SIG-M5 treated with dmso at 0.1 percent for 504 hours (cell line): ENCODE data around the gene PRSS21.

ENCODE experiments used
- DNase-seq: peaks from one replicate; lab custom pipeline; 2025; ENCODE audit not compliant: unreplicated experiment; lab: John Stamatoyannopoulos, UW

PRSS21 gene, protein sequence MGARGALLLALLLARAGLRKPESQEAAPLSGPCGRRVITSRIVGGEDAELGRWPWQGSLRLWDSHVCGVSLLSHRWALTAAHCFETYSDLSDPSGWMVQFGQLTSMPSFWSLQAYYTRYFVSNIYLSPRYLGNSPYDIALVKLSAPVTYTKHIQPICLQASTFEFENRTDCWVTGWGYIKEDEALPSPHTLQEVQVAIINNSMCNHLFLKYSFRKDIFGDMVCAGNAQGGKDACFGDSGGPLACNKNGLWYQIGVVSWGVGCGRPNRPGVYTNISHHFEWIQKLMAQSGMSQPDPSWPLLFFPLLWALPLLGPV

GRCh38 chr16:2816751-2817339 is at the start of gene PRSS21:
TSS of gene PRSS21 (plus strand) at chr16:2817237. CDS start at chr16:2817269, 32 bp downstream.
- peak; percentile 31 for DNase-seq

DNA sequence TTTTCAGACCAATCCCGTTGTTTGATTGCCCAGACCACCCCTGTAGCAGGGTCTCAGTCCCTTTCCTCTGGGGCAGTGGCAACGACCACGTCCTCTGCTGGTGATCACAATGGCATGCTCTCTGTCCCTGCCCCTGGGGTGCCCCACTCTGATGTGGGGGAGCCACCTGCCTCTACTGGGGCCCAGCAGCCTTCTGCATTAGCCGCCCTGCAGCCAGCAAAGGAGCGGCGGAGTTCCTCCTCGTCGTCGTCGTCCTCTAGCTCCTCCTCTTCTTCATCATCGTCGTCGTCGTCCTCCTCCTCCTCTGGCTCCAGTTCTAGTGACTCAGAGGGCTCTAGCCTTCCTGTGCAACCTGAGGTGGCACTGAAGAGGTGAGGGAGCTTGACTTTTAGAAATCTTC is 49.1 kb upstream of the PRSS21 start:
- no peak for DNase-seq

- no peak for DNase-seq
These were observed 48.5 kb upstream of the PRSS21 start for GRCh38 chr16:2768403-2769089.

DNA sequence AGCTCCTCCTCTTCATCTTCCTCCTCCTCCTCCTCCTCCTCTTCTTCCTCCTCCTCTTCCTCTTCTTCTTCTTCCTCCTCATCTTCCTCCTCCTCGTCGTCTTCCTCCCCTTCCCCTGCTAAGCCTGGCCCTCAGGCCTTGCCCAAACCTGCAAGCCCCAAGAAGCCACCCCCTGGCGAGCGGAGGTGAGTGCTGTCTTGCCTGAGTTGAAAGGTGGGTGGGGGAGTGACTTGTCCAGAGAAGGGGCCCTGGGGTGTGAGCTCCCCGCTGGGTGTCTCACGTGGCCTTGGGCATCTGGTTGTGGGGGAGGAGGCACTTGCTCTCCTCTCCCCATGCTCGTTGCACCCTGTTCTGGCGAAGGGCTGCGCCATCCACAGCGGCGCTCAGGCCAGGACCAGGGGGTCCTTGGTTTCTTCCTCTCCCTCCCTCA is 47.9 kb upstream of the PRSS21 start:
- no peak for DNase-seq

DNA sequence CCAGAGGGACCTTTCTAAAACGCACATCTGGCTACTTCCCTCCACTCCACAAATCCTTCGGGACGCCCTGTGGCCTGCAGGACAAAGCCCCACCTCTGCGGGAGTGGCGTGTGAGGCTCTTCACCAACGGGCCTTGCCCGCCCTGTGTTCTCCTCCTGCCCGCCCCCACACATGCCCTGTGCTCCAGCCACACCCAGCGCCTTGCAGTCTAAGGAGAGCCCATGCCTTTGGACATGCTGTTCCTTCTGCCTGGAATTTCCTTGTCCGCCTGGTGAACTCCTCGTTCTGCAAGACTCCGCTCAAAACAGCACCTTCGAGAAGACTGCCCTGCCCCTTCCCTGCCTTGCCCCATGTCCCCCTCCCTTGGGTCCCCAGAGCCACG is 47.4 kb upstream of the PRSS21 start:
- no peak for DNase-seq

DNA sequence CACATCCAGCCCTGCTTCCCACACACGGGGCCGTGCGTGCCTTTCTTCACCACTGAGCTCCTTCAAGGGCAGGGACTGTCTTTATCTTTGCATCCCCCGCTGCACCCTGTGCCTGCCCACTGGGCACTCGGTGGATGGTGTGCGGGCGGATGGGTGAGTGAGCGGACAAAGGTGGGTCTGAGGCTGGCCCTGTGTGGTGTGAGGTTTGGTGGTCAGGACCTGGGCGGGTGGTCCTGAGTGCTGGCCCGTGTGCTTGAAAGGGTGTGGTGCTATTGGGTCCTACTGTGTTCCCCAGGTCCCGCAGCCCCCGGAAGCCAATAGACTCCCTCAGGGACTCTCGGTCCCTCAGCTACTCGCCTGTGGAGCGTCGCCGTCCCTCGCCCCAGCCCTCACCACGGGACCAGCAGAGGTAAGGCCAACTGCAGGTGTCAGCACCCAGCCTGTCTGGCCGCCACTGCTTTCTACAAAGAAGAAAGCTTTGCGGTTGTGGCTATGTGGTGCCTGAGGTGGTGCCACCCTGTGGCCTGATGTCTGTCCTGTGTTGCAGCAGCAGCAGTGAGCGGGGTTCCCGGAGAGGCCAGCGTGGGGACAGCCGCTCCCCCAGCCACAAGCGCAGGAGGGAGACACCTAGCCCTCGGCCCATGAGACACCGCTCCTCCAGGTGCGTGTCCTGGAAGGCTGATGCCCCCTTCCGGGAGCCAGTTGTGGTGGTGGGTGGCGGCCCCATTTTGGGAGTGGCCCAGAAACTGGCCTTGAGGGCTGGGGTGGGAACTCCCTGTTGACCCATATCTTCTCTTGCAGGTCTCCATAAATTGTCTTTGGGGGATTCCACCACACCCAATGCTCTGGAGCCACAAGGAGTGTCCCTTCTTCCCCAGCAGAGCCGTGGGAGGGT is 46.7 kb upstream of the PRSS21 start:
- DNase-seq: peak; percentile 20

GRCh38 chr16:2771496-2772402 is 45.3 kb upstream of the PRSS21 start:
- no peak for DNase-seq

- no peak for DNase-seq
These were observed 43.7 kb upstream of the PRSS21 start for GRCh38 chr16:2773188-2773968.

DNA sequence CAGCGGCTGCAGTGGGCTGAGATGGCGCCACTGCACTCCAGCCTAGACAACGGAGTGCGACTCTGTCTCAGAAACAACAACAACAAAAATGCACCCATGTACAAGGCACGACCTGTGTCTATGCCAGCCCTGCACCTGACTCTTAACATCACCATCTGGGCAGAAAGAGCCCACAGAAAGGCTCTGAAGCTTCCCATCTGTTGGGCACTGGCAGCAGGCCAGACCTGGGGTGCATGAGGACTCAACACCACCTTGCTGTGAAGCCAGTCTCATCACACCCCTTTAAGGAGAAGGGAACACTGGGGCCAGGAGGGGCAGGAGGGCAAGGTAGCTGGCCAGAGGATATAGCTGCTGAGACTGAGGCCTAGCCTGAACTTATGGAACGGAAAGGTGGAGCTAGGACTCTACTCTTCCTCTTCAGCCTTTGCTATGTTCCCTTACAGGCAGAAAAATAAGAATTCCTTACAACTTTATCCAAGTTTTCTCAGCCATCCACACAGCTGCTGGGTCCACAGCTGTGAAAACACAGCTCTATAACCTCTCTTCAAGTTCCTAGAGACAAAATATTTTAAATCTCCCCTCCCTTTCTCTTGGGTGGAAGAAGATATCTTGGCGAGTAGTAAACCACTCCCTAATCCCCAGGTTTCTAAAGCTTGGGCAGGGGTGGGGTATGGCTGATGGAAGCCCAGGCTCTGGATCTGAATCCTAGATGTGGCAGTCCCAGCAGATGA is 42.7 kb upstream of the PRSS21 start:
- DNase-seq: no peak

- no peak for DNase-seq
These were observed 41.8 kb upstream of the PRSS21 start for GRCh38 chr16:2775131-2775716.

DNA sequence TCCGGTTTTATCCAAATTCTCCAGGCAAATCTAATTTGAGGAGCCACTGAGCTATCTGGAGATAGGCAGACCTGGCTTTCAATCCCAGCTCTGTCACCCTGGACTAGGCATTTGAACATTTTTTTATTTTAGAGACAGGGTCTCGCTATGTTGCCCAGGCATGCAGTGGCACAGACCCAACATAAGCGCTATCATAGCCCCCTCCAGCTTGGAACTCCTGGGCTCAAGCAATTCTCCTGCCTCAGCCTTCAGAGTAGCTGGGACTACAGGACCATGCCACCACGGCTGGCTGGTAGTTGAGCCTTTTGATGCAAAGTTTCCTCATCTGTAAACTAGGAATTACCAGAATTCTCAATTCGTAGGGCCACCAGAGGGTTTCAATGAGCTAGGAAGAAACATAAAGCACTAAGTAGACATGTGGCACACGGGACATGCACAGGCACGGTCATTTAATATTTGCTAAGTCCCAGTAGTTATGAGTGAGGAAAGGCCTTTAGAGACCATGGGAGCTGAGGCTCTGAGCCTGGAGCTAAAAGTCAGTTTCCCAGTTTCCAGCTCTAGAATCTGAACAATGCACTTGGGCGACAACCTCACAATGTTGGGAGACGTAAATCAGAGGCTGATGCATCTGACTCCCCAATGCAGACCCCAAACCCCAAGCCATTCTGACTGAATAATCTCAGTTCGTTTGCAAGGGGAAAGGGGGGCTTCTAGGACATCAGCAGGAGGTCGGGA is 41.1 kb upstream of the PRSS21 start:
- no peak for DNase-seq

- no peak for DNase-seq
These were observed 40.4 kb upstream of the PRSS21 start for GRCh38 chr16:2776500-2777139.

DNA sequence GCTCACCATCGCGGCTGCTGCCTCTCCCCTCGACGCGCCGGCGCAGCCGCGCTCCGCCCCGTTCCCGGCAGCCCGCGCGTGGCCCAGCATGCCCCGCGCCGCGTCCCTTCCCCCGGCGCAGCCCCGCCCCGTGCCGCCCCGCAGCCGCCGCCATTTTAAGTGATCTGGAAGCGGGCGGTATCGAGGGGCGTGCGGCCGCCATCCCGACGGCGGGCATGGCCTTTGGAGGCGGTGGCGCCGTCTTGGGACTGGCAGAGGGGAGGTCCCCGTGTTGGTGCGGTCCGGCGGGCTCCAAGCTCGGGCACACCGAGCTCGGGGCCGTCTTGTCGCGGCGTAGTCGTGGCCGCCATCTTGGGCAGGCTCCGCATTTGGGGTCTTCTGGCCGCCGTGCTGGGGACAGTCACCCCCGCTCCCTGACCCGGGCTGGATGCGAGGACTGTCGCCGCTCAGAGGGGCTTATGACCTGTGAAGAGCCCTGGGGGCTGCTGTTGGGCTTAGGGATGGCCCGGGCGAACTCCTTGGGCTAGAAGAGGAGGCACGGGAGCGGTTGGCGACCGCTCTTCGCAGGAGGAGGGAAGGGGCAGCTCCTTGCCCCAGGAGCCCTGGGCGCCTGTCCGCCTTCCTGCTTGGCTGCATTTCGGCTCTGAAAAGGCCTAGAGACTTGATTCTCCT is 39.7 kb upstream of the PRSS21 start, which contains the start of gene ELOB:
TSS of gene ELOB (minus strand) at position 50 of the 672 bp plus-strand sequence. CDS start at position 9, 41 bp downstream.
- peak; percentile 75 for DNase-seq

DNA sequence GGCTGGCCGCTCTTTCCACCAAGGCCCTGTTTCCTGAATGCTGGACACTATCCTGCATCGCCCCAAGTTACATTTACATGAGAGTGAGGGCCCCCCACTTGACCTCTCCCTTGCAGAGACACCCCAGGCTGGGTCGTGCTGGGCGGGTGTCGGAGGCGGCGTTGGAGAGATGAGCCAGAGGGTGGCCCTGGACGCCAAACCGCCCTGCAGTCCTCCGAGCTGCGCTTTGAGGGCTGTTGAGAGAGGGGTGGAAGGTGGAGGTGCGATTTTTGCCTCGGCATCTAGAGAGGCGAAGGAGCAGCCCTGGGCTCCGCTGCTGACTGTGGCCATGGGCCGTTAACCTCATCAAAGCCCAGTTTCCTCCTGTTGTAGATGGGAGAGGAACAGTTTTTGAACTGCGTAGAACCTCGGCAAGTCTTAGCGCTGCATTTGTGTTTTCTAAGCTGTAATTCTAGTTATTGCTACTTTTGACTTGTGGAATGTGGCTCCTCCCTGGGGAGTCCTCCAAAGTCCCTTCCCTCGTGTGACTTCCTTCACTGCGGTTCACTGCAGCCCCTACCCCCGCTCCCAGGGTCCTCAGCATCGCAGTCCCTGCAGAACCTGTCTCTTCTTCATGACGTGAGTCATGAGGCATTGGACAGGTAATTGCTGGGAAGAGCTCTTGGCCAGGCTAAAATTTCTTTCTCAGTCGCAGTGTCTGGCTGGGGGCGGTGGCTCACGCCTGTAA is 39.0 kb upstream of the PRSS21 start:
- no peak for DNase-seq

- no peak for DNase-seq
These were observed 38.4 kb upstream of the PRSS21 start for GRCh38 chr16:2778630-2778958.
